ENCODE results near the gene DGKD. TPM values are rescaled to one million over a fixed set of nuclear protein-coding genes. Genes with fewer than 3 reads are reported as not detected.

The DGKD gene
- total and polyA plus RNA-seq, 2 experiments from 2014 or later, result 3.9 to 4.0 TPM

DNA sequence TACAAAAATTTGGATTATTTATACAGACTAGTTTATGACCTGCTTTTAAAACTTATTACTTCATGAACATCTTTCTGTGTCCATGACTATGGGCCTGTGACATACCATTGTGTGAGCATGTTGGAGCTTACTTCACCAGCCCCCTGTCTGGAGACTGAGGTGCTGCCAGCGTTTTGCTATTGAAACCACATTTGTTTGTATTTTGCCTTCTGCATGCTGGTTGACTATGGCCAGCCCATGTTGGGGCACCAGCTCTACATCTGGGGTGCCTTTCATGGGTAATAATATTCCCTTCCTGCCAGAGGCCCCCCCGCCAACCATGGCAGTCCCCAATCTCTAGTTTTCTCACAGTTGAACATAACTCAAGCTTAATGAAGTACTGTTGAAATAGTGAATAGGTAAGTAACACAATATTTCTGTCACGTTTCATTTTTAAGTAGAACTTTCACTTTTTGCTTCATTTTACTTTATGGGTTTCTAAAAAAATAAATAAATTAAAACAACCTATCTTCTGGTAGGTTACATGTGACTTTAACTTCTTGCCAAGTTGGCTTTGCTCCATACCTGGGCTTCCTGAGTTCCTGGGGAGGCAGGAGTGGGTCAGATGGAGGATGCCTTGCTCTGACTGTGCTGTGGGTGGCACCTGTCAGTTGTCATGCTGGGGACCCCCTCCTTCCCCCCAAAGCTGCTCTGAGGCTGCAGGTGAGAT, 63.9 kb downstream of the DGKD start:
- WGBS, 2 experiments (ENCODE audit: low coverage in 1 of 2, low lambda C conversion rate in 2 of 2, missing lambda C conversion rate in 2 of 2), result 73 to 78% methylated on average over 3 of the region's 3 CpGs
- H3K27ac ChIP-seq, result no peak overlapping the region

DNA sequence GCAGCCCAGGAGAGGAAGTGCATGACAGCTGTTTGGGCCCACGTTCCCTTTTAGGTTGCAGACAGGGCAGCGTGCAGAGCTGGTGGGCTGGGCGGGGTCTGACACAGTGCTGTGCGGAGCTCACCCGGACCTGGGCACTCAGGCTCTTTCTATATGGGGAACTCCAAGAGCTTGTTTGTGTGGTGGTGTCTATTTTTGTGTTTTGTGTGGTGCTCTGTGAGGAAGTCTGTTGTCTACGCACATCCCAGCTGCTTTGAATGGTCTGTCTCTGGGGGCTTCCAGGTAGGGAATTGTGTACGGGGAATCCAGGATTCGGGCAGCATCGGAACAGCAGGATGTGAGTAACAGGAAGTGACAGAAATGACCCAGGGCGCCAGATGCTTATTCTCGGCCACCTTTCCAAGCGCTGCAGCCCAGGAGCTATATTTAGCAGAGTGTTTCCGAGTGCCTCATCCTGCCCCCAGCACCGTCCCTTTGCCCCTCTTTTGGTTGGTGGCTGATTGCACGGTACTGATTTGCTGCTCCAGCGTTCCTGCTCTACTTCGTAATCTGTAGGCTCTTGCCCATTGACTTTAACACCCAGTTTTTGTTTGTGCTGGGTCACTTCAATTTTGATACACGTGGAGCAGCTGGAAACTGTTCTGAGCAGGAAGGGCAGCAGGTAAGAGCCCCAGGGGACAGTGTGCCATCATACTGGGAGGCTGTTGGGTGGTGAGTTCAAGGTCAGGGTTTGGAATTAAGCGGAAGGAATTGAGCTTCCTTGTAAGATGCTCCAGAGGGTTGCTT, 64.7 kb downstream of the DGKD start:
- H3K4me3 ChIP-seq, result no peak overlapping the region
- DNase-seq, result no peak

More for the DNA sequence above, 63.9 kb downstream of the DGKD start:
- H4K20me1 ChIP-seq (ENCODE audit: insufficient read depth), result no peaks in the 10 kb centered on the region
- H3K9me2 ChIP-seq (ENCODE audit: insufficient read depth), result no peaks in the 10 kb centered on the region
- no peak for DNase-seq
- H3K36me3 ChIP-seq (ENCODE audit: low read depth), result no peaks in the 10 kb centered on the region
- no peak overlapping the region for H3K9ac ChIP-seq
- no peak for TF ChIP-seq EZH2 (IDR thresholded peaks at IDR 0.05; ENCODE audit: insufficient read depth, poor library complexity, severe bottlenecking)
- TF ChIP-seq EZH2phosphoT487 (IDR thresholded peaks at IDR 0.05; ENCODE audit: insufficient read depth, low read depth), result no peak
- no peak overlapping the region for H2AFZ ChIP-seq
- H3F3A ChIP-seq (ENCODE audit: insufficient read depth), result peaks cover 19% of the 10 kb centered on the region
- H3K4me3 ChIP-seq, result no peak overlapping the region
- H3K27me3 ChIP-seq (replicated peaks; ENCODE audit: insufficient read depth), result no peaks in the 10 kb centered on the region
- in situ Hi-C loops (cut with MboI), result no loop called here
- H3K4me1 ChIP-seq (ENCODE audit: insufficient read depth), result peaks cover 26% of the 10 kb centered on the region
- H3K79me2 ChIP-seq (ENCODE audit: insufficient read depth), result no peaks in the 10 kb centered on the region
- H3K9me3 ChIP-seq (ENCODE audit: low read depth), result no peaks in the 10 kb centered on the region
- H3K4me2 ChIP-seq (ENCODE audit: unreplicated experiment), result no peak overlapping the region

DNA sequence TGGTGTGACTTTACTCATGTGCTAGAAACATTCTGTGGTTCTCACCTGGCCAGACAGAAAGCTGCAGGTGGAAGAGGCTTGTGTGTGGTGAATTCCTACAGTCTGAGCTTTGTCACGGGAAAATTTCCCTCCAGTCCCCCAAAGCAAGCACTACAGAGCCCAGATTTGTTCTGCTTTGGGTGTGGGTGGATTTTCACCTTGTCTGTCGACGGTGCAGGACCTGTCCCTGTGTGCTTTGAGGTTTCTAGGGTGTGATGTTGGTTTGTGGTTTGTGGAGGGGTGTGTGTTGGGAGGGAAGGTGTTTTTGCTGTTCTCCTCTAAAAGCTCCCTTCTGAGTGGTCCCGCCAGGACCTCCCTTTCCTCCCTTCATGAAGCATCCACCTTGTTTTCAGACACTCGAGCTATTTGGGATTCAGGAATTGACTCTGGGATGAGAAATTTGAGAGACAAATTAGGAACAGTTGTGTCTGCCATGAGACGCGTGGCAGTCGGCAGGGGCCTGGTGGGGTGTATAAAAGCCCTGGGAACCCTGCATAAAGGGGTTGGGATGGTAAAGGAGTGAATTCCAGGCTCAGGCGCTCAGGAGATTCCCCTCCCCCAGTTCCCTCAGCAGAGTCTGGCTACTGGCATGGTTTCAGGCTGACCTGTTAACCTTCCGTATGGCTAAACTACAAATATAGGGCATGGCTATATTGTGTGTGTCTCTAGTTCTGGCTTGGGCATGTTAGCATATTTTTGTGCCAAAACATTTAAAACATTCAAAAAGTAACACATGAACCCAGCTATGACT, 65.5 kb downstream of the DGKD start:
- 74 to 75% methylated on average over 10 of the region's 10 CpGs for WGBS, 2 experiments (ENCODE audit: low coverage in 1 of 2, low lambda C conversion rate in 2 of 2, missing lambda C conversion rate in 2 of 2)
- DNase-seq, result no peak
- H3K9me3 ChIP-seq (ENCODE audit: low read depth), result no peaks in the 10 kb centered on the region
- no peak overlapping the region for H3K4me2 ChIP-seq (ENCODE audit: unreplicated experiment)
- H3K4me3 ChIP-seq, result no peak overlapping the region
- peaks cover 3% of the 10 kb centered on the region; the same call in 1 of the 2 replicates for H3F3A ChIP-seq (ENCODE audit: insufficient read depth)
- H3K4me1 ChIP-seq (ENCODE audit: insufficient read depth), result peaks cover 10% of the 10 kb centered on the region
- in situ Hi-C loops (cut with MboI), result no loop called here
- no peaks in the 10 kb centered on the region for H3K36me3 ChIP-seq (ENCODE audit: low read depth)
- no peaks in the 10 kb centered on the region for H3K27me3 ChIP-seq (replicated peaks; ENCODE audit: insufficient read depth)
- H3K79me2 ChIP-seq (ENCODE audit: insufficient read depth), result no peaks in the 10 kb centered on the region
- no peak overlapping the region for H3K9ac ChIP-seq
- H3K9me2 ChIP-seq (ENCODE audit: insufficient read depth), result no peaks in the 10 kb centered on the region
- no peaks in the 10 kb centered on the region for H4K20me1 ChIP-seq (ENCODE audit: insufficient read depth)
- TF ChIP-seq EZH2phosphoT487 (IDR thresholded peaks at IDR 0.05; ENCODE audit: insufficient read depth, low read depth), result no peak
- TF ChIP-seq EZH2 (IDR thresholded peaks at IDR 0.05; ENCODE audit: insufficient read depth, poor library complexity, severe bottlenecking), result no peak
- H3K27ac ChIP-seq, result no peak overlapping the region
- H2AFZ ChIP-seq, result no peak overlapping the region

More for the DNA sequence above, 64.7 kb downstream of the DGKD start:
- Histone ChIP-seq H4K20me1 (ENCODE audit: insufficient read depth) (no peaks in the 10 kb centered on the region), H3K27me3 (replicated peaks; ENCODE audit: insufficient read depth) (no peaks in the 10 kb centered on the region), H2AFZ (no peak overlapping the region), H3K9me2 (ENCODE audit: insufficient read depth) (no peaks in the 10 kb centered on the region), H3K36me3 (ENCODE audit: low read depth) (no peaks in the 10 kb centered on the region), H3K4me2 (ENCODE audit: unreplicated experiment) (no peak overlapping the region), H3K9ac (no peak overlapping the region), H3K79me2 (ENCODE audit: insufficient read depth) (no peaks in the 10 kb centered on the region), H3F3A (ENCODE audit: insufficient read depth) (peaks cover 11% of the 10 kb centered on the region), H3K4me1 (ENCODE audit: insufficient read depth) (peaks cover 18% of the 10 kb centered on the region), H3K9me3 (ENCODE audit: low read depth) (no peaks in the 10 kb centered on the region), H3K27ac (no peak overlapping the region)
- WGBS, 2 experiments (ENCODE audit: low coverage in 1 of 2, low lambda C conversion rate in 2 of 2, missing lambda C conversion rate in 2 of 2), result 92 to 96% methylated on average over 19 of the region's 19 CpGs
- TF ChIP-seq EZH2 (IDR thresholded peaks at IDR 0.05; ENCODE audit: insufficient read depth, poor library complexity, severe bottlenecking), result no peak
- no peak for TF ChIP-seq EZH2phosphoT487 (IDR thresholded peaks at IDR 0.05; ENCODE audit: insufficient read depth, low read depth)
- in situ Hi-C loops (cut with MboI), result no loop called here

DNA sequence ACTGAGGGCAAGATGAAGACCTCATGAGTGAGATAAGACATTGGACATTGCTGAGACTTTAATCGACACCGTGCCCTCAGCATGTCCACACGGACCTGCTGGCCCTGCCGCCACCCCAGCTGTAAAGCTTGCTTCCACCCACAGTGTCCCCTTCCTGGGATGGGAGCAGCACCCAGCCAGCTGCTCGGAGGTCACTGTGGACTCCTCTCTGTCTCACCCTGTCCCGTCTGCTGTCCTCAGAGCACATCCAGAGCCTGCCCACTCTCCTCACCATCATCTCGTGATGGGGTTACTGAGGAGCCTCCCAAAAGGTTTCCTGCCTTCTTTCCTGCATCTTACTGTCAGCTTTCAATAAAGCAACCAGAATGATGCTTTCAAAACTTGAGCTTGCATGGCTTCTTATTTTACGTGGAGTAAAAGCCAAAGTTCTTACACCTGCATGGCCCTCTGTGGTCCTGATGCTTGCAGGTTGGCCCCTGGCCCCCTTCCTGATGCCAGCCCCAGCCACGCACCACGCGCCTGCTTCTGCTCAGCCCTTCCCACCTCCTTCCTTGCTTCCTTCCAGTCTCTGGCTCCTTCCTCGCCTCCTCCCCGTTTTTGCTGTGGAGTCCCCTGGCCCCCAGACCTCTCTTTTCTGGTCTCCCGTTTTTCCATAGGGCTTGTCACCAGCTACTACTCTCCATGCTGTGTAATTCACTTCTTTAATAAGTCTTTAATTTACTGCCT, 67.0 kb downstream of the DGKD start:
- Histone ChIP-seq H4K20me1 (ENCODE audit: insufficient read depth) (no peaks in the 10 kb centered on the region), H3K4me1 (ENCODE audit: insufficient read depth) (no peaks in the 10 kb centered on the region), H3F3A (ENCODE audit: insufficient read depth) (peaks cover 8% of the 10 kb centered on the region), H3K9me2 (ENCODE audit: insufficient read depth) (no peaks in the 10 kb centered on the region), H3K27ac (no peak overlapping the region), H2AFZ (no peak overlapping the region), H3K4me2 (ENCODE audit: unreplicated experiment) (no peak overlapping the region), H3K36me3 (ENCODE audit: low read depth) (no peaks in the 10 kb centered on the region), H3K79me2 (ENCODE audit: insufficient read depth) (no peaks in the 10 kb centered on the region), H3K27me3 (replicated peaks; ENCODE audit: insufficient read depth) (no peaks in the 10 kb centered on the region), H3K9ac (no peak overlapping the region), H3K4me3 (no peak overlapping the region), H3K9me3 (ENCODE audit: low read depth) (no peaks in the 10 kb centered on the region)
- TF ChIP-seq EZH2phosphoT487 (IDR thresholded peaks at IDR 0.05; ENCODE audit: insufficient read depth, low read depth) (no peak), EZH2 (IDR thresholded peaks at IDR 0.05; ENCODE audit: insufficient read depth, poor library complexity, severe bottlenecking) (no peak)
- WGBS, 2 experiments (ENCODE audit: low coverage in 1 of 2, low lambda C conversion rate in 2 of 2, missing lambda C conversion rate in 2 of 2), result 88 to 92% methylated on average over 14 of the region's 14 CpGs
- in situ Hi-C loops (cut with MboI), result no loop called here
- DNase-seq, result no peak

Data from GM23248 (cell line).